Parathyroid adenoma (tissue), 2 donors: ENCODE data around the gene CBY2.

Experiments
- H2AFZ ChIP-seq: fragments of 300-600 bp; sonication (generic); one replicate; pipeline ENCODE4 v1.7.0; 2017; ENCODE audit warnings: antibody characterized with exemption, mild to moderate bottlenecking
- H3K27ac ChIP-seq: fragments of 300-600 bp; sonication (generic); one replicate; pipeline ENCODE4 v1.7.0; 2017
- H3K27me3 ChIP-seq: fragments of 300-600 bp; sonication (generic); one replicate; pipeline ENCODE4 v1.7.0; 2017; ENCODE audit warnings: low read length; ENCODE audit not compliant: control insufficient read depth, insufficient read depth
- H3K36me3 ChIP-seq: fragments of 300-600 bp; sonication (generic); one replicate; pipeline ENCODE4 v1.7.0; 2017; ENCODE audit warnings: low read length; ENCODE audit not compliant: control insufficient read depth, insufficient read depth
- H3K4me1 ChIP-seq: fragments of 300-600 bp; sonication (generic); one replicate; pipeline ENCODE4 v1.7.0; 2017; ENCODE audit warnings: control low read depth
- H3K4me2 ChIP-seq: fragments of 300-600 bp; sonication (generic); one replicate; pipeline ENCODE4 v1.7.0; 2017; ENCODE audit warnings: low read length
- H3K4me3 ChIP-seq: fragments of 300-600 bp; sonication (generic); one replicate; pipeline ENCODE4 v1.7.0; 2017; ENCODE audit warnings: low read depth, low read length
- H3K79me2 ChIP-seq: fragments of 300-600 bp; sonication (generic); one replicate; pipeline ENCODE4 v1.7.0; 2017; ENCODE audit warnings: control low read depth
- H3K9ac ChIP-seq: fragments of 300-600 bp; sonication (generic); one replicate; pipeline ENCODE4 v1.7.0; 2017; ENCODE audit warnings: mild to moderate bottlenecking
- H3K9me3 ChIP-seq: fragments of 300-600 bp; sonication (generic); one replicate; pipeline ENCODE4 v1.7.0; 2017; ENCODE audit warnings: low read length; ENCODE audit not compliant: control insufficient read depth
- TF ChIP-seq, protein P1 (sequence below): fragments of 300-600 bp; sonication (generic); IDR thresholded peaks from one replicate; pipeline ENCODE4 v1.7.0; 2017; ENCODE audit warnings: antibody characterized with exemption, mild to moderate bottlenecking
- donor health status: primary hyperparathyroidism.

The CBY2 gene

GRCh38 chr13:45681113-45681512 is 21.0 kb upstream of the CBY2 start:
- Histone ChIP-seq H3K4me3 (no peak overlapping the region), H2AFZ (no peak overlapping the region), H3K9ac (no peak overlapping the region), H3K4me2 (no peak overlapping the region), H3K4me1 (no peaks in the 10 kb centered on the region), H3K27me3 (no peaks in the 10 kb centered on the region), H3K9me3 (no peaks in the 10 kb centered on the region), H3K36me3 (no peaks in the 10 kb centered on the region), H3K79me2 (no peaks in the 10 kb centered on the region), H3K27ac (no peak overlapping the region)
- TF ChIP-seq, protein P1, sequence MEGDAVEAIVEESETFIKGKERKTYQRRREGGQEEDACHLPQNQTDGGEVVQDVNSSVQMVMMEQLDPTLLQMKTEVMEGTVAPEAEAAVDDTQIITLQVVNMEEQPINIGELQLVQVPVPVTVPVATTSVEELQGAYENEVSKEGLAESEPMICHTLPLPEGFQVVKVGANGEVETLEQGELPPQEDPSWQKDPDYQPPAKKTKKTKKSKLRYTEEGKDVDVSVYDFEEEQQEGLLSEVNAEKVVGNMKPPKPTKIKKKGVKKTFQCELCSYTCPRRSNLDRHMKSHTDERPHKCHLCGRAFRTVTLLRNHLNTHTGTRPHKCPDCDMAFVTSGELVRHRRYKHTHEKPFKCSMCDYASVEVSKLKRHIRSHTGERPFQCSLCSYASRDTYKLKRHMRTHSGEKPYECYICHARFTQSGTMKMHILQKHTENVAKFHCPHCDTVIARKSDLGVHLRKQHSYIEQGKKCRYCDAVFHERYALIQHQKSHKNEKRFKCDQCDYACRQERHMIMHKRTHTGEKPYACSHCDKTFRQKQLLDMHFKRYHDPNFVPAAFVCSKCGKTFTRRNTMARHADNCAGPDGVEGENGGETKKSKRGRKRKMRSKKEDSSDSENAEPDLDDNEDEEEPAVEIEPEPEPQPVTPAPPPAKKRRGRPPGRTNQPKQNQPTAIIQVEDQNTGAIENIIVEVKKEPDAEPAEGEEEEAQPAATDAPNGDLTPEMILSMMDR = no peak

GRCh38 chr13:45682494-45683008 is 19.6 kb upstream of the CBY2 start:
- no peaks in the 10 kb centered on the region for H3K27me3 ChIP-seq
- H3K9me3 ChIP-seq = no peaks in the 10 kb centered on the region
- H3K36me3 ChIP-seq = no peaks in the 10 kb centered on the region
- no peaks in the 10 kb centered on the region for H3K4me1 ChIP-seq
- H3K27ac ChIP-seq = no peak overlapping the region
- no peak overlapping the region for H3K4me2 ChIP-seq
- H3K4me3 ChIP-seq = no peak overlapping the region
- TF ChIP-seq, protein P1 = no peak
- no peak overlapping the region for H3K9ac ChIP-seq
- no peak overlapping the region for H2AFZ ChIP-seq
- no peaks in the 10 kb centered on the region for H3K79me2 ChIP-seq

GRCh38 chr13:45683701-45684100 is 18.4 kb upstream of the CBY2 start:
- Histone ChIP-seq H3K27ac (no peak overlapping the region), H3K4me3 (no peak overlapping the region), H3K4me1 (no peaks in the 10 kb centered on the region), H3K4me2 (no peak overlapping the region), H3K27me3 (no peaks in the 10 kb centered on the region), H3K9me3 (no peaks in the 10 kb centered on the region), H3K9ac (no peak overlapping the region), H2AFZ (no peak overlapping the region), H3K79me2 (no peaks in the 10 kb centered on the region), H3K36me3 (no peaks in the 10 kb centered on the region)
- TF ChIP-seq, protein P1 = no peak

GRCh38 chr13:45688577-45688976 is 13.5 kb upstream of the CBY2 start:
- H3K27ac ChIP-seq = no peak overlapping the region
- H3K4me3 ChIP-seq = no peak overlapping the region
- H3K36me3 ChIP-seq = no peaks in the 10 kb centered on the region
- no peaks in the 10 kb centered on the region for H3K9me3 ChIP-seq
- no peak overlapping the region for H3K4me2 ChIP-seq
- no peaks in the 10 kb centered on the region for H3K79me2 ChIP-seq
- H2AFZ ChIP-seq = no peak overlapping the region
- no peak overlapping the region for H3K9ac ChIP-seq
- TF ChIP-seq, protein P1 = no peak
- no peaks in the 10 kb centered on the region for H3K4me1 ChIP-seq
- H3K27me3 ChIP-seq = no peaks in the 10 kb centered on the region

DNA sequence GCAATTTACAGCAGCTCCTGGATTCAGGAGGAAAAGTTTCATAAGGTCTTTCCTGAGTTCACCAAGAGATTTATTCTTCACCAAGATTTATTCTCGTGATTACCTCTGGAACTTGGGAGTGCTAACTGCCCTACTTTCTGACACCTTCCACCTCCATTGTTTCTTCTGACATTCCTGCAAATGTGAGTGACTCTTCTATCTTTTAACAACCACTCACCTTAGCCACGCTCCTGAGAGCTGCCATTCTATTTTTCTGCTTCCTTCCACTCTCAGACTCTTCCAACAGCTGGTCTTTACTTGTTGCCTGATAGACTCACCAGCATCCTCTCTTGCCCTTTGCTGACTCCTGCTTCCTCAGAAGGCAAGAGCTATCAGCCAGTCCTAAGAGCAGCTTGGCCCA is 11.5 kb upstream of the CBY2 start:
- Histone ChIP-seq H3K9me3 (no peaks in the 10 kb centered on the region), H3K4me2 (no peak overlapping the region)
- TF ChIP-seq, protein P1 = no peak

More for the DNA sequence above, 11.5 kb upstream of the CBY2 start:
- no peak overlapping the region for H3K4me3 ChIP-seq
- no peak overlapping the region for H3K27ac ChIP-seq
- no peaks in the 10 kb centered on the region for H3K79me2 ChIP-seq
- H3K9ac ChIP-seq = no peak overlapping the region
- no peaks in the 10 kb centered on the region for H3K27me3 ChIP-seq
- H3K36me3 ChIP-seq = no peaks in the 10 kb centered on the region
- H2AFZ ChIP-seq = no peak overlapping the region
- H3K4me1 ChIP-seq = no peaks in the 10 kb centered on the region
